ENCODE measurements around the gene MUC6. TPM values are rescaled to one million over a fixed set of nuclear protein-coding genes. Genes with fewer than 3 reads are reported as not detected.
A peak's percentile ranks its signal among the peaks of the same experiment; 100 is the strongest.

The MUC6 gene
- total and polyA plus RNA-seq, 2 experiments from 2014 or later = not detected

GRCh38 chr11:1055990-1056771 is 19.7 kb upstream of the MUC6 start:
- H4K20me1 ChIP-seq (ENCODE audit: insufficient read depth) = no peaks in the 10 kb centered on the region
- WGBS, 2 experiments (ENCODE audit: low coverage in 1 of 2, low lambda C conversion rate in 2 of 2, missing lambda C conversion rate in 2 of 2) = 74 to 77% methylated on average over 39 to 46 of the region's 46 CpGs
- H3K27ac ChIP-seq = no peak overlapping the region
- TF ChIP-seq EZH2phosphoT487 (IDR thresholded peaks at IDR 0.05; ENCODE audit: insufficient read depth, low read depth) (no peak), EZH2 (IDR thresholded peaks at IDR 0.05; ENCODE audit: insufficient read depth, poor library complexity, severe bottlenecking) (no peak)
- H3K4me1 ChIP-seq (ENCODE audit: insufficient read depth) = 0 out of 2 replicates have a peak, but pooled peaks cover 6% of the 10 kb centered on the region
- H3K9ac ChIP-seq = no peak overlapping the region
- no peaks in the 10 kb centered on the region for H3K9me2 ChIP-seq (ENCODE audit: insufficient read depth)
- no peaks in the 10 kb centered on the region for H3K79me2 ChIP-seq (ENCODE audit: insufficient read depth)
- in situ Hi-C loops (cut with MboI) = loop anchor here (10.0 kb wide), 1 partner anchor 151 kb away; no protein-coding TSS in a partner anchor
- H3K4me3 ChIP-seq = no peak overlapping the region
- H3K27me3 ChIP-seq (replicated peaks; ENCODE audit: insufficient read depth) = no peaks in the 10 kb centered on the region; the same call in none of the 2 replicates
- no peaks in the 10 kb centered on the region for H3K9me3 ChIP-seq (ENCODE audit: low read depth)
- H3K4me2 ChIP-seq (ENCODE audit: unreplicated experiment) = no peak overlapping the region
- no peaks in the 10 kb centered on the region for H3K36me3 ChIP-seq (ENCODE audit: low read depth)
- no peak for DNase-seq
- H3F3A ChIP-seq (ENCODE audit: insufficient read depth) = no peaks in the 10 kb centered on the region
- no peak overlapping the region for H2AFZ ChIP-seq

GRCh38 chr11:1055109-1055703 is 18.7 kb upstream of the MUC6 start:
- no peak overlapping the region for H2AFZ ChIP-seq

DNA sequence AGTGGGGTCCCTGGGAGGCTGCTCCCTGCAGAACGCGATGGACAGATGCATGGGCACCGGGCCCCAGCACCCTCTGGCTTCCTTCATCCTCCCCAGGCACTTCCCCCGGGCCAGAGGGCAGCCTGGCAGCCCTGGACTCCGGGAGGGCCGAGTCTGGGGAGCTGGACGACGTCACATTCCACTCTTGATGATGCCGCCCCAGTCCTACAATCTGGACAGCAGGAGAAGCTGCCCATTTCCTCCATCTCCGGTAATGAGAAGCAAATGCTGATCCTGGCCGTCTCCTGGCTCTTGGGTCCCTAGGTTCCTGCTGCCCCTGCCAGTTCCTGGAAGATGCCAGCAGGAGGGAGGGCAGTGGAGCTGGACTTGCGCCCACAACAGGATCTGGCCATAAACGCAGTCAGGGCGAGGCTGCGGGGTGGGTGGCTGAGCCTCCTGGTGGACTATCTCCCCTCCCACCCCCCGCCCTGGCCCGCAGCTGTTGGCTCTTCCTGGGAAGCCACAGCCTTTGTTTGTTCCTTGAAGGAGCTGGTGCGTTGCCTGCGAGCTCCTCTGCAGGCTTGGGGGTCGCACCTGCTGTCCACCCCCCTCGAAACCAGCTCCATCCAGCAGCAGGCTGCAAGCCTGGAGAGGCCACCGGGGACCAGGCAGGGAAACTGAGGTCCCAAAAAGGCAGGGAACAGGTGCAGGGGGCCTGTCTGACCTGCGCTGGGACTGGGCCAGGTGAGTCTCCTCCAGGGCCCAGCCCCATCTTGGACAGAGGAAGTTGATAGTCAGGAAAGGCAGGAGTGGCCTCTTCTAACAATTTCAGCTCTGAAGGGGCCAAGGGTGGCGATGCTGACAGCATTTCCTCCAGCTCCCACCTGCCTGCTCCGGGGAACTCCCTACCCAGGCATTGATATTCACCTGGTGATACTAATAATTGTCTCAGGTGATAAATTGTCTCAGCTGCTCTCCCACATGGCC is 17.9 kb upstream of the MUC6 start:
- Histone ChIP-seq H3K4me3 (no peak overlapping the region), H3K27ac (no peak overlapping the region), H3F3A (ENCODE audit: insufficient read depth) (no peaks in the 10 kb centered on the region), H3K9me2 (ENCODE audit: insufficient read depth) (no peaks in the 10 kb centered on the region), H3K79me2 (ENCODE audit: insufficient read depth) (no peaks in the 10 kb centered on the region), H4K20me1 (ENCODE audit: insufficient read depth) (no peaks in the 10 kb centered on the region), H3K9me3 (ENCODE audit: low read depth) (no peaks in the 10 kb centered on the region), H3K4me1 (ENCODE audit: insufficient read depth) (no peaks in the 10 kb centered on the region), H3K4me2 (ENCODE audit: unreplicated experiment) (no peak overlapping the region), H3K27me3 (replicated peaks; ENCODE audit: insufficient read depth) (peaks cover 2% of the 10 kb centered on the region), H2AFZ (no peak overlapping the region), H3K9ac (no peak overlapping the region), H3K36me3 (ENCODE audit: low read depth) (no peaks in the 10 kb centered on the region)
- in situ Hi-C loops (cut with MboI) = loop anchor here (10.0 kb wide), 1 partner anchor 150 kb away; no protein-coding TSS in a partner anchor
- WGBS, 2 experiments (ENCODE audit: low coverage in 1 of 2, low lambda C conversion rate in 2 of 2, missing lambda C conversion rate in 2 of 2) = 19 to 21% methylated on average over 21 to 25 of the region's 25 CpGs
- TF ChIP-seq EZH2 (IDR thresholded peaks at IDR 0.05; ENCODE audit: insufficient read depth, poor library complexity, severe bottlenecking) (no peak), EZH2phosphoT487 (IDR thresholded peaks at IDR 0.05; ENCODE audit: insufficient read depth, low read depth) (no peak)
- peak; percentile 69 for DNase-seq

More at GRCh38 chr11:1055109-1055703, 18.7 kb upstream of the MUC6 start:
- no peaks in the 10 kb centered on the region for H4K20me1 ChIP-seq (ENCODE audit: insufficient read depth)
- no peaks in the 10 kb centered on the region for H3K9me3 ChIP-seq (ENCODE audit: low read depth)
- no peaks in the 10 kb centered on the region; the same call in none of the 2 replicates for H3K27me3 ChIP-seq (replicated peaks; ENCODE audit: insufficient read depth)
- H3K27ac ChIP-seq = no peak overlapping the region
- H3K4me1 ChIP-seq (ENCODE audit: insufficient read depth) = no peaks in the 10 kb centered on the region
- WGBS, 2 experiments (ENCODE audit: low coverage in 1 of 2, low lambda C conversion rate in 2 of 2, missing lambda C conversion rate in 2 of 2) = 76 to 78% methylated on average over 17 of the region's 17 CpGs
- DNase-seq = no peak
- H3K36me3 ChIP-seq (ENCODE audit: low read depth) = no peaks in the 10 kb centered on the region
- TF ChIP-seq EZH2phosphoT487 (IDR thresholded peaks at IDR 0.05; ENCODE audit: insufficient read depth, low read depth) (no peak), EZH2 (IDR thresholded peaks at IDR 0.05; ENCODE audit: insufficient read depth, poor library complexity, severe bottlenecking) (no peak)
- H3K9me2 ChIP-seq (ENCODE audit: insufficient read depth) = no peaks in the 10 kb centered on the region
- H3K9ac ChIP-seq = no peak overlapping the region
- H3K4me2 ChIP-seq (ENCODE audit: unreplicated experiment) = no peak overlapping the region
- no peak overlapping the region for H3K4me3 ChIP-seq
- no peaks in the 10 kb centered on the region for H3K79me2 ChIP-seq (ENCODE audit: insufficient read depth)
- H3F3A ChIP-seq (ENCODE audit: insufficient read depth) = no peaks in the 10 kb centered on the region
- in situ Hi-C loops (cut with MboI) = loop anchor here (10.0 kb wide), 1 partner anchor 150 kb away; no protein-coding TSS in a partner anchor

All from GM23248 (cell line).